ENCODE measurements around the gene NAV3.

- TF ChIP-seq POLR2AphosphoS5 (IDR thresholded peaks at IDR 0.05; ENCODE audit: low read depth) (no peak), REST (IDR thresholded peaks at IDR 0.05; ENCODE audit: unreplicated experiment) (no peak), CTCF (conservative IDR thresholded peaks at IDR 0.05; ENCODE audit: low read depth in 2 of 2) (no peak), ZNF114 (CRISPR knock-in tag; IDR thresholded peaks at IDR 0.05) (no peak), EZH2 (IDR thresholded peaks at IDR 0.05; ENCODE audit: low read depth, unreplicated experiment) (no peak), EZH2phosphoT487 (IDR thresholded peaks at IDR 0.05; ENCODE audit: unreplicated experiment) (no peak), CREB1 (CRISPR knock-in tag; IDR thresholded peaks at IDR 0.05; ENCODE audit: low read depth) (no peak), JUNB (IDR thresholded peaks at IDR 0.05; ENCODE audit: unreplicated experiment) (no peak), ETS1 (IDR thresholded peaks at IDR 0.05) (no peak)
Observed at GRCh38 chr12:78009031-78009430, 178.3 kb downstream of the NAV3 start.
